ENCODE data around the gene MXRA8.
A peak's percentile ranks its signal among the peaks of the same experiment; 100 is the strongest.

- no peak for TF ChIP-seq EZH2 (IDR thresholded peaks at IDR 0.05; ENCODE audit: low read length, unreplicated experiment)
- TF ChIP-seq CTCF (conservative IDR thresholded peaks at IDR 0.05; ENCODE audit: low read depth, low read length) = peak; percentile 54; the same call in 1 of the 2 replicates
- no peak for TF ChIP-seq EZH2phosphoT487 (IDR thresholded peaks at IDR 0.05; ENCODE audit: borderline replicate concordance, low read length)
Measured at GRCh38 chr1:1399187-1399871, 41.0 kb upstream of the MXRA8 start, which contains the start of gene CCNL2.

All from PC-3 (cell line).